ENCODE results near the gene ACBD6.

DNA sequence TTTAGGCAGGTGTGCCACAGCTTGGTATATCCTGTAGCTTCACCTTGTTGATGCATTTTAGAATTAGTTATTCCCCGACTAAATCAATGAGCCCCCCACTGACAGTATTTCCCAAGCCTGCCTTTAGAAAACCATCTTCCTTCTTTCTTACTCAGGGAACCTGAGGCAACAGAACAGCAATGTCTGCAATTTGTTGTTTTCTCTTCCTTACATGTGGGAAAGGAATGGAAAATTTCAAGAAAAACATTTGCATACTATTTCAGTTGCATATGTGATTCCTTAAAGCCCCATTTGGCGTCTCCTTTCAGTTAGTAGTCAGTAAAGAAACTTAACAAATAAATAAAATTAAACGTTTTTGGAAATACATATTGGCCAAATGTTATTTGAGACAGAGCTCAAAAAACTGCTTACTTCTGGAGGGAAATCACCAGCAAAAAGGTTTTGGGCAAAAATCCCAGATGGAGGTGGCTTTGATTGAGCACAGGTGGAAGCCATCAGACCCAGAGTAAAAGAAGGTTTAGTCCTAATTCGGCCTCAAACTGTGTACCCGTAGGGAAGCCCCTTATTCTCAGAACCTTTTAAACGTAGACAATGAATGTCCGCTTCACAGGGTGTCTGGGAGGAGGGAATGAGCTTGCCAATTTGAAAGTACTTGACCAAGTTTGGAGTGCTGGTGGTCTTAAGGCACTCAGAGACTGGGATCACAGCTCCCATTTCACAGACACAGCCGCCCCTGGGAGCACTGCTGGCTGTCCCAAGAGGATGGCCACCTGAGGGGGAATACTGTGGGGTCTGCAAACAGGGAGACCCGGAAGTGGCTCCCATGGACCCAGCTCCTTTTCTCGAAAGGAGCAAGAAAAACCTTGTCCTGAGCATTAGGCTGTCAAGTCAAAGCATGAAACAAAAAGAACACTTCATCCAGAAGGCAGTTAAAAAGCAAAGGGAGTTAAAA is 263.0 kb downstream of the ACBD6 start:
- TF ChIP-seq POLR2AphosphoS5 (IDR thresholded peaks at IDR 0.05; ENCODE audit: low read depth, low read length) (no peak), CTCF (IDR thresholded peaks at IDR 0.05) (no peak), TCF7L2 (IDR thresholded peaks at IDR 0.05; ENCODE audit: low read depth, low read length) (no peak), REST (IDR thresholded peaks at IDR 0.05; ENCODE audit: insufficient read depth in 1 of 2, low read depth in 2 of 2, low read length in 1 of 2) (no peak), SIN3A (IDR thresholded peaks at IDR 0.05; ENCODE audit: borderline replicate concordance, insufficient read depth, low read depth, low read length) (no peak)

All from Panc1 (cell line).